HCT116 (cell line): ENCODE data around the gene PRRX1. TPM values are rescaled to one million over a fixed set of nuclear protein-coding genes. Genes with fewer than 3 reads are reported as not detected.

Source experiments
- ATAC-seq: fragments of 200-7000 bp; cut with Tn5 transposase; 2 replicates; pipeline ENCODE4 v1.9.1; 2020; ENCODE audit warnings: mild to moderate bottlenecking, moderate library complexity
- BruUV-seq: library from RNA; stranded (reverse); fragments of 400-500 nt; replicated peaks from 2 replicates; lab custom pipeline; 2021; lab: Mats Ljungman, UMichigan
- CTCF ChIA-PET: fragments of 300-600 bp; sonication (Branson Sonifier 250); formaldehyde crosslinking; loops from one replicate; lab custom pipeline; 2021; ENCODE audit warnings: antibody characterized with exemption; lab: Charles Lee
- POLR2A ChIA-PET: fragments of 300-600, 350-600 bp; sonication (Branson Sonifier 250); formaldehyde crosslinking; loops from one replicate; lab custom pipeline; 2021; ENCODE audit warnings: antibody characterized with exemption; lab: Charles Lee
- RAD21 ChIA-PET, 2 experiments: fragments of 300-600 bp; sonication (Branson Sonifier 250); formaldehyde crosslinking; loops; one replicate each; lab custom pipeline; 2023; ENCODE audit warnings: low total read pairs in 2 of 2; ENCODE audit not compliant: uncharacterized antibody in 2 of 2, unreplicated experiment in 2 of 2, low non-redundant PET in 1 of 2; lab: Charles Lee
- DNase-seq: peaks from one replicate; pipeline ENCODE4 v3.0.0-alpha.2; 2010; ENCODE audit warnings: low read depth, low spot score
- H2AFZ ChIP-seq: fragments of 200-600 bp; shearing (Covaris generic), sonication (generic); 2 replicates; pipeline ENCODE4 v1.6.1; 2017; ENCODE audit warnings: low read depth, mixed run types, mixed read lengths, antibody characterized with exemption, low read length; ENCODE audit not compliant: poor library complexity, severe bottlenecking
- H3K27ac ChIP-seq: 2 replicates; pipeline ENCODE4 v1.5.1; 2012; ENCODE audit warnings: low read depth, low read length
- H3K27me3 ChIP-seq: fragments of 200-600 bp; sonication (generic); 2 replicates; pipeline ENCODE4 v1.6.1; 2016; ENCODE audit warnings: mixed run types, low read length, mixed read lengths; ENCODE audit not compliant: insufficient read depth
- H3K36me3 ChIP-seq, 2 experiments: fragments of 200-500 bp in 1 of 2; fragments of 200-600 bp in 1 of 2; sonication (Bioruptor generic) in 1 of 2; sonication (generic) in 1 of 2; 2 replicates each; pipeline versions ENCODE4 v1.5.1 to v1.6.1; 2014 to 2016; ENCODE audit warnings: low read length in 2 of 2, inconsistent platforms in 1 of 2, mixed read lengths in 1 of 2, mixed run types in 1 of 2; ENCODE audit not compliant: insufficient read depth in 2 of 2, control insufficient read depth in 1 of 2
- H3K4me1 ChIP-seq, 2 experiments: fragments of 200-600 bp in 1 of 2; sonication (generic) in 1 of 2; 2 replicates each; pipeline versions ENCODE4 v1.5.1 to v1.6.1; 2012 to 2017; ENCODE audit warnings: low read length in 2 of 2, inconsistent platforms in 1 of 2, mild to moderate bottlenecking in 1 of 2, mixed read lengths in 1 of 2, mixed run types in 1 of 2, moderate library complexity in 1 of 2; ENCODE audit not compliant: insufficient read depth in 2 of 2, control insufficient read depth in 1 of 2
- H3K4me2 ChIP-seq: fragments of 200-600 bp; sonication (generic); 2 replicates; pipeline ENCODE4 v1.6.1; 2017; ENCODE audit warnings: mixed run types, low read length, mixed read lengths
- H3K4me3 ChIP-seq, 2 experiments: fragments of 200-600 bp in 1 of 2; sonication (generic) in 1 of 2; replicated peaks in 1 of 2; 2 replicates each; pipeline ENCODE4 v1.5.1; 2011 to 2016; ENCODE audit warnings: low read length in 2 of 2, control low read depth in 1 of 2, low read depth in 1 of 2, mild to moderate bottlenecking in 1 of 2, mixed read lengths in 1 of 2, mixed run types in 1 of 2
- H3K79me2 ChIP-seq: fragments of 200-600 bp; sonication (generic); 2 replicates; pipeline ENCODE4 v1.6.1; 2017; ENCODE audit warnings: mild to moderate bottlenecking, mixed run types, low read length, moderate library complexity, mixed read lengths; ENCODE audit not compliant: insufficient read depth
- H3K9ac ChIP-seq: fragments of 200-600 bp; sonication (generic); 2 replicates; pipeline ENCODE4 v1.6.1; 2016; ENCODE audit warnings: low read length, mixed read lengths
- H3K9me2 ChIP-seq: fragments of 200-600 bp; sonication (generic), shearing (Covaris generic); 2 replicates; pipeline ENCODE4 v1.6.1; 2017; ENCODE audit warnings: mixed run types, mild to moderate bottlenecking, moderate library complexity; ENCODE audit not compliant: insufficient read depth
- H3K9me3 ChIP-seq, 2 experiments: fragments of 200-500 bp in 1 of 2; fragments of 200-600 bp in 1 of 2; sonication (Bioruptor generic) in 1 of 2; sonication (generic) in 1 of 2; 2 replicates each; pipeline ENCODE4 v1.6.1; 2014 to 2017; ENCODE audit warnings: low read length in 2 of 2, mixed read lengths in 2 of 2, inconsistent platforms in 1 of 2, low read depth in 1 of 2, mild to moderate bottlenecking in 1 of 2, mixed run types in 1 of 2, moderate library complexity in 1 of 2; ENCODE audit not compliant: control insufficient read depth in 1 of 2, insufficient read depth in 1 of 2
- H4K20me1 ChIP-seq: fragments of 200-600 bp; sonication (generic), shearing (Covaris generic); 2 replicates; pipeline ENCODE4 v1.6.1; 2017; ENCODE audit warnings: mixed run types, mild to moderate bottlenecking, moderate library complexity; ENCODE audit not compliant: insufficient read depth
- ATF3 ChIP-seq: IDR thresholded peaks from 2 replicates; pipeline ENCODE4 v1.6.1; 2012
- CBX3 ChIP-seq: IDR thresholded peaks from 2 replicates; pipeline ENCODE4 v1.6.1; 2012; ENCODE audit warnings: low read depth
- CEBPB ChIP-seq: IDR thresholded peaks from 2 replicates; pipeline ENCODE4 v1.6.1; 2012; ENCODE audit warnings: low read depth
- CTCF ChIP-seq, 3 experiments: fragments of 200-600 bp in 1 of 3; sonication (generic) in 1 of 3; IDR thresholded peaks in 2 of 3; conservative IDR thresholded peaks in 1 of 3; 2 replicates each; pipeline ENCODE4 v1.5.1; 2012 to 2017; ENCODE audit warnings: low read depth in 2 of 3, low read length in 2 of 3, antibody characterized with exemption in 1 of 3, borderline replicate concordance in 1 of 3, control low read depth in 1 of 3, mild to moderate bottlenecking in 1 of 3, mixed read lengths in 1 of 3, mixed run types in 1 of 3, moderate library complexity in 1 of 3; ENCODE audit not compliant: insufficient read depth in 1 of 3
- EGR1 ChIP-seq: IDR thresholded peaks from 2 replicates; pipeline ENCODE4 v1.6.1; 2012; ENCODE audit warnings: low read depth
- ELF1 ChIP-seq: IDR thresholded peaks from 2 replicates; pipeline ENCODE4 v1.6.1; 2012; ENCODE audit warnings: low read depth, borderline replicate concordance
- EZH2 ChIP-seq: fragments of 200-600 bp; sonication (generic); IDR thresholded peaks from 2 replicates; pipeline ENCODE4 v1.6.1; 2017; ENCODE audit warnings: antibody characterized with exemption, mixed run types
- FOSL1 ChIP-seq: IDR thresholded peaks from 2 replicates; pipeline ENCODE4 v1.6.1; 2012; ENCODE audit warnings: low read depth
- JUND ChIP-seq: IDR thresholded peaks from 2 replicates; pipeline ENCODE4 v1.6.1; 2012
- POLR2AphosphoS5 ChIP-seq: IDR thresholded peaks from 2 replicates; pipeline ENCODE4 v1.6.1; 2011; ENCODE audit warnings: mild to moderate bottlenecking, low read depth, low read length, moderate library complexity
- RAD21 ChIP-seq: IDR thresholded peaks from 2 replicates; pipeline ENCODE4 v1.6.1; 2012; ENCODE audit warnings: low read depth, mild to moderate bottlenecking
- REST ChIP-seq: IDR thresholded peaks from 2 replicates; pipeline ENCODE4 v1.6.1; 2012; ENCODE audit warnings: low read depth
- SIN3A ChIP-seq: IDR thresholded peaks from 2 replicates; pipeline ENCODE4 v1.6.1; 2012; ENCODE audit warnings: low read depth
- SP1 ChIP-seq: IDR thresholded peaks from 2 replicates; pipeline ENCODE4 v1.6.1; 2012; ENCODE audit warnings: low read depth
- TCF7L2 ChIP-seq: IDR thresholded peaks from 2 replicates; pipeline ENCODE4 v1.7.0; 2011; ENCODE audit warnings: borderline replicate concordance, inconsistent platforms; ENCODE audit not compliant: insufficient read depth, insufficient read length; ENCODE audit errors: extremely low read depth
- YY1 ChIP-seq: IDR thresholded peaks from 2 replicates; pipeline ENCODE4 v1.6.1; 2011; ENCODE audit warnings: low read length, low read depth, moderate library complexity, mild to moderate bottlenecking; ENCODE audit not compliant: insufficient replicate concordance; ENCODE audit errors: extremely low read depth
- ZFX ChIP-seq: fragments of 450-650 bp; IDR thresholded peaks from 2 replicates; pipeline ENCODE4 v1.6.1; 2017
- ZNF274 ChIP-seq: fragments of 200-500 bp; sonication (Bioruptor generic); IDR thresholded peaks from 2 replicates; pipeline ENCODE4 v1.6.1; 2014; ENCODE audit warnings: mild to moderate bottlenecking, low read depth, low read length, inconsistent platforms
- intact Hi-C: fragments of 100-400 bp; cut with micrococcal nuclease; formaldehyde crosslinking; loops from 2 replicates; pipeline ENCODE4 v1.10.0; 2022
- total RNA-seq: library from RNA; stranded (reverse); gene quantifications from one replicate; pipeline ENCODE4 v1.2.1, GENCODE V29; 2021; ENCODE audit not compliant: unreplicated experiment
- TF ChIP-seq, protein P1 (sequence below): IDR thresholded peaks from 2 replicates; pipeline ENCODE4 v1.6.1; 2012
- TF ChIP-seq, protein P2 (sequence below): IDR thresholded peaks from 2 replicates; pipeline ENCODE4 v1.6.1; 2011; ENCODE audit warnings: mild to moderate bottlenecking, low read length, moderate library complexity; ENCODE audit not compliant: insufficient replicate concordance; ENCODE audit errors: extremely low read depth

PRRX1 gene
- total RNA-seq, 1 experiment from 2014 or later = 0.37 TPM

- Histone ChIP-seq H2AFZ (no peak overlapping the region), H3K36me3 (no peaks in the 10 kb centered on the region), H3K4me1 (no peaks in the 10 kb centered on the region), H3K27me3 (no peaks in the 10 kb centered on the region), H3K79me2 (no peaks in the 10 kb centered on the region), H4K20me1 (no peaks in the 10 kb centered on the region), H3K27ac (no peak overlapping the region), H3K4me3 (no peak overlapping the region), H3K9me3 (no peaks in the 10 kb centered on the region), H3K4me2 (no peak overlapping the region), H3K9me2 (no peaks in the 10 kb centered on the region), H3K9ac (no peak overlapping the region)
- no TSS peak for BruUV-seq
- ChIA-PET POLR2A (no interaction called here), RAD21 (no interaction called here), CTCF (no interaction called here)
- DNase-seq = no peak
- TF ChIP-seq ELF1 (no peak), RAD21 (no peak), POLR2AphosphoS5 (no peak), SP1 (no peak), YY1 (no peak), CEBPB (no peak), ZFX (no peak), REST (no peak), ATF3 (no peak), EGR1 (no peak), SIN3A (no peak), EZH2 (no peak), CBX3 (no peak), FOSL1 (no peak), ZNF274 (no peak), CTCF (IDR thresholded peaks at IDR 0.05 in 2 of 3, conservative IDR thresholded peaks at IDR 0.05 in 1 of 3; ENCODE audit: borderline replicate concordance in 1 of 3, insufficient read depth in 1 of 3, low read depth in 2 of 3, low read length in 2 of 3) (no peak), JUND (no peak), TCF7L2 (no peak)
- TF ChIP-seq, protein P1, sequence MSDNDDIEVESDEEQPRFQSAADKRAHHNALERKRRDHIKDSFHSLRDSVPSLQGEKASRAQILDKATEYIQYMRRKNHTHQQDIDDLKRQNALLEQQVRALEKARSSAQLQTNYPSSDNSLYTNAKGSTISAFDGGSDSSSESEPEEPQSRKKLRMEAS = no peak
- TF ChIP-seq, protein P2, sequence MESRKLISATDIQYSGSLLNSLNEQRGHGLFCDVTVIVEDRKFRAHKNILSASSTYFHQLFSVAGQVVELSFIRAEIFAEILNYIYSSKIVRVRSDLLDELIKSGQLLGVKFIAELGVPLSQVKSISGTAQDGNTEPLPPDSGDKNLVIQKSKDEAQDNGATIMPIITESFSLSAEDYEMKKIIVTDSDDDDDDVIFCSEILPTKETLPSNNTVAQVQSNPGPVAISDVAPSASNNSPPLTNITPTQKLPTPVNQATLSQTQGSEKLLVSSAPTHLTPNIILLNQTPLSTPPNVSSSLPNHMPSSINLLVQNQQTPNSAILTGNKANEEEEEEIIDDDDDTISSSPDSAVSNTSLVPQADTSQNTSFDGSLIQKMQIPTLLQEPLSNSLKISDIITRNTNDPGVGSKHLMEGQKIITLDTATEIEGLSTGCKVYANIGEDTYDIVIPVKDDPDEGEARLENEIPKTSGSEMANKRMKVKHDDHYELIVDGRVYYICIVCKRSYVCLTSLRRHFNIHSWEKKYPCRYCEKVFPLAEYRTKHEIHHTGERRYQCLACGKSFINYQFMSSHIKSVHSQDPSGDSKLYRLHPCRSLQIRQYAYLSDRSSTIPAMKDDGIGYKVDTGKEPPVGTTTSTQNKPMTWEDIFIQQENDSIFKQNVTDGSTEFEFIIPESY = no peak
- ATAC-seq = no peak
- intact Hi-C loops = no loop called here
Observed at GRCh38 chr1:170730438-170730837, 66.5 kb downstream of the PRRX1 start.
